HepG2 (cell line): Measurements from ENCODE around the gene NEAT1. TPM values are rescaled to one million over a fixed set of nuclear protein-coding genes. Genes with fewer than 3 reads are reported as not detected.

Experiments
- AHDC1 ChIP-seq: sonication (generic); formaldehyde crosslinking; IDR thresholded peaks from 2 replicates; pipeline ENCODE4 v1.5.1; 2020; ENCODE audit warnings: mild to moderate bottlenecking, missing genetic modification reagents, borderline replicate concordance
- ARHGAP35 ChIP-seq: sonication (generic); formaldehyde crosslinking; IDR thresholded peaks from 2 replicates; pipeline ENCODE4 v1.9.0; 2022; ENCODE audit warnings: mild to moderate bottlenecking, inconsistent platforms, moderate library complexity, missing genetic modification reagents, borderline replicate concordance
- ATF7-NPFF ChIP-seq: sonication (generic); formaldehyde crosslinking; IDR thresholded peaks from 2 replicates; pipeline ENCODE4 v1.8.1; 2023; ENCODE audit warnings: mild to moderate bottlenecking, low read depth, missing genetic modification reagents, moderate library complexity
- ETV5 ChIP-seq: IDR thresholded peaks from 2 replicates; pipeline ENCODE4 v1.6.1; 2018; ENCODE audit warnings: missing biosample characterization, missing genetic modification reagents, inconsistent platforms, borderline replicate concordance
- GATAD2A ChIP-seq: IDR thresholded peaks from 2 replicates; pipeline ENCODE4 v1.6.1; 2016
- HDAC6 ChIP-seq: fragments of 200-600 bp; sonication (generic); IDR thresholded peaks from 2 replicates; pipeline ENCODE4 v1.7.0; 2017; ENCODE audit warnings: mild to moderate bottlenecking, antibody characterized with exemption, low read length, low read depth
- HOXA5 ChIP-seq: sonication (generic); formaldehyde crosslinking; IDR thresholded peaks from 2 replicates; pipeline ENCODE4 v1.4.0; 2020; ENCODE audit warnings: missing genetic modification reagents
- MAF1 ChIP-seq: sonication (generic); formaldehyde crosslinking; IDR thresholded peaks from 2 replicates; pipeline ENCODE4 v1.5.0; 2020; ENCODE audit warnings: missing genetic modification reagents, borderline replicate concordance
- MAZ ChIP-seq, 2 experiments: sonication (generic) in 1 of 2; formaldehyde crosslinking in 1 of 2; IDR thresholded peaks; 2 replicates each; pipeline versions ENCODE4 v1.5.0 to v1.6.1; 2012 to 2020; ENCODE audit warnings: low read depth in 2 of 2, mild to moderate bottlenecking in 2 of 2, borderline replicate concordance in 1 of 2, improper control_type of control experiment in 1 of 2, low read length in 1 of 2, missing genetic modification reagents in 1 of 2, moderate library complexity in 1 of 2
- MED8 ChIP-seq: sonication (generic); formaldehyde crosslinking; IDR thresholded peaks from 2 replicates; pipeline ENCODE4 v1.8.1; 2023; ENCODE audit warnings: mild to moderate bottlenecking, missing genetic modification reagents; ENCODE audit not compliant: insufficient replicate concordance
- MEF2D ChIP-seq: sonication (generic); formaldehyde crosslinking; IDR thresholded peaks from 2 replicates; pipeline ENCODE4 v1.5.1; 2020; ENCODE audit warnings: mild to moderate bottlenecking, missing genetic modification reagents
- MEIS2 ChIP-seq: sonication (generic); formaldehyde crosslinking; IDR thresholded peaks from 2 replicates; pipeline ENCODE4 v1.9.0; 2021; ENCODE audit warnings: mild to moderate bottlenecking, missing genetic modification reagents
- NFYC ChIP-seq: IDR thresholded peaks from 2 replicates; pipeline ENCODE4 v1.6.1; 2016; ENCODE audit warnings: missing genetic modification reagents, missing compliant biosample characterization
- POLR2AphosphoS5 ChIP-seq: IDR thresholded peaks from 2 replicates; pipeline ENCODE4 v1.6.1; 2012; ENCODE audit warnings: low read depth, low read length
- REPIN1 ChIP-seq: sonication (generic); formaldehyde crosslinking; IDR thresholded peaks from 2 replicates; pipeline ENCODE4 v1.8.0; 2022; ENCODE audit warnings: missing genetic modification reagents, low read depth, mild to moderate bottlenecking, borderline replicate concordance
- SIX4 ChIP-seq: sonication (generic); formaldehyde crosslinking; IDR thresholded peaks from 2 replicates; pipeline ENCODE4 v1.4.0; 2020; ENCODE audit warnings: missing genetic modification reagents
- SOX13 ChIP-seq, 3 experiments: fragments of 450-650 bp in 1 of 3; sonication (generic) in 1 of 3; formaldehyde crosslinking in 1 of 3; IDR thresholded peaks in 2 of 3; conservative IDR thresholded peaks in 1 of 3; 2 replicates each; pipeline versions ENCODE4 v1.5.0 to v1.6.1; 2016 to 2020; ENCODE audit warnings: antibody characterized with exemption in 1 of 3, mild to moderate bottlenecking in 1 of 3, missing compliant biosample characterization in 1 of 3, missing genetic modification reagents in 1 of 3, moderate library complexity in 1 of 3
- SP5 ChIP-seq: IDR thresholded peaks from 2 replicates; pipeline ENCODE4 v1.6.1; 2016; ENCODE audit warnings: low read depth, borderline replicate concordance
- YEATS4 ChIP-seq: sonication (generic); formaldehyde crosslinking; IDR thresholded peaks from 2 replicates; pipeline ENCODE4 v1.4.0; 2020; ENCODE audit warnings: missing genetic modification reagents, borderline replicate concordance
- polyA plus RNA-seq, 8 experiments: library from polyadenylated mRNA; depleted of rRNA in 3 of 8; stranded (reverse) in 7 of 8; unstranded in 1 of 8; fragments of >200 nt; fragmentation: Illumina TruSeq in 4 of 8; extraction: Trizol in 4 of 8; gene quantifications; 2 replicates each; pipeline versions ENCODE4 v1.2.1 to v1.2.3, GENCODE V29; 2011 to 2016; ENCODE audit warnings: low read depth in 4 of 8, missing spikeins in 1 of 8, mixed read lengths in 1 of 8; ENCODE audit not compliant: insufficient read depth in 1 of 8
- total RNA-seq, 5 experiments: library from RNA; depleted of rRNA; stranded (reverse); fragments of >200 nt; fragmentation: Illumina TruSeq; extraction: Trizol; gene quantifications; 2 replicates each; pipeline ENCODE4 v1.2.3, GENCODE V29; 2016; ENCODE audit warnings: low read depth in 1 of 5
- TF ChIP-seq, protein P1 (sequence below): sonication (generic); formaldehyde crosslinking; IDR thresholded peaks from 2 replicates; pipeline ENCODE4 v1.9.0; 2021; ENCODE audit warnings: missing genetic modification reagents, borderline replicate concordance

The NEAT1 gene
- total and polyA plus RNA-seq, 2 of the 13 experiments (the other 11 are each of a cell fraction or from before 2014, with no cell fraction given): 20.5 to 41.2 TPM

GRCh38 chr11:65386307-65387140 lies 36.1 kb upstream of the NEAT1 start, which contains the start of gene FRMD8 (continued):
- TF ChIP-seq YEATS4 (peak; percentile 40), GATAD2A (CRISPR knock-in tag) (peak; percentile 78), ATF7-NPFF (CRISPR knock-in tag) (peak; percentile 42), POLR2AphosphoS5 (peak; percentile 61), MAF1 (CRISPR knock-in tag) (no peak; the same call in 1 of the 2 replicates), REPIN1 (CRISPR knock-in tag) (peak; percentile 36; the same call in 1 of the 2 replicates), AHDC1 (CRISPR knock-in tag) (no peak), ETV5 (CRISPR knock-in tag) (no peak; the same call in 1 of the 2 replicates), HDAC6 (no peak), MEF2D (CRISPR knock-in tag) (0 out of 2 replicates have a peak, but pooled peaks have one; percentile 7), HOXA5 (no peak), MAZ (IDR thresholded peaks at IDR 0.05; ENCODE audit: borderline replicate concordance, low read depth, low read length) (no peak), MAZ (CRISPR knock-in tag; IDR thresholded peaks at IDR 0.05; ENCODE audit: low read depth) (peak; percentile 73), NFYC (peak; percentile 75), SP5 (no peak), ARHGAP35 (no peak; the same call in 1 of the 2 replicates), SOX13 (IDR thresholded peaks at IDR 0.05) (no peak), SOX13 (CRISPR knock-in tag; conservative IDR thresholded peaks at IDR 0.05 in 1 of 2, IDR thresholded peaks at IDR 0.05 in 1 of 2) (peak in 1 of 2 experiments; percentile 16; a peak in 1 of 4 replicates), MED8 (CRISPR knock-in tag) (peak; percentile 68), SIX4 (CRISPR knock-in tag) (no peak), MEIS2 (no peak)
- TF ChIP-seq, protein P1, sequence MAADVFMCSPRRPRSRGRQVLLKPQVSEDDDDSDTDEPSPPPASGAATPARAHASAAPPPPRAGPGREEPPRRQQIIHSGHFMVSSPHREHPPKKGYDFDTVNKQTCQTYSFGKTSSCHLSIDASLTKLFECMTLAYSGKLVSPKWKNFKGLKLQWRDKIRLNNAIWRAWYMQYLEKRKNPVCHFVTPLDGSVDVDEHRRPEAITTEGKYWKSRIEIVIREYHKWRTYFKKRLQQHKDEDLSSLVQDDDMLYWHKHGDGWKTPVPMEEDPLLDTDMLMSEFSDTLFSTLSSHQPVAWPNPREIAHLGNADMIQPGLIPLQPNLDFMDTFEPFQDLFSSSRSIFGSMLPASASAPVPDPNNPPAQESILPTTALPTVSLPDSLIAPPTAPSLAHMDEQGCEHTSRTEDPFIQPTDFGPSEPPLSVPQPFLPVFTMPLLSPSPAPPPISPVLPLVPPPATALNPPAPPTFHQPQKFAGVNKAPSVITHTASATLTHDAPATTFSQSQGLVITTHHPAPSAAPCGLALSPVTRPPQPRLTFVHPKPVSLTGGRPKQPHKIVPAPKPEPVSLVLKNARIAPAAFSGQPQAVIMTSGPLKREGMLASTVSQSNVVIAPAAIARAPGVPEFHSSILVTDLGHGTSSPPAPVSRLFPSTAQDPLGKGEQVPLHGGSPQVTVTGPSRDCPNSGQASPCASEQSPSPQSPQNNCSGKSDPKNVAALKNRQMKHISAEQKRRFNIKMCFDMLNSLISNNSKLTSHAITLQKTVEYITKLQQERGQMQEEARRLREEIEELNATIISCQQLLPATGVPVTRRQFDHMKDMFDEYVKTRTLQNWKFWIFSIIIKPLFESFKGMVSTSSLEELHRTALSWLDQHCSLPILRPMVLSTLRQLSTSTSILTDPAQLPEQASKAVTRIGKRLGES (CRISPR knock-in tag): no peak
